ENCODE measurements around the gene PTAFR.

Gene PTAFR

DNA sequence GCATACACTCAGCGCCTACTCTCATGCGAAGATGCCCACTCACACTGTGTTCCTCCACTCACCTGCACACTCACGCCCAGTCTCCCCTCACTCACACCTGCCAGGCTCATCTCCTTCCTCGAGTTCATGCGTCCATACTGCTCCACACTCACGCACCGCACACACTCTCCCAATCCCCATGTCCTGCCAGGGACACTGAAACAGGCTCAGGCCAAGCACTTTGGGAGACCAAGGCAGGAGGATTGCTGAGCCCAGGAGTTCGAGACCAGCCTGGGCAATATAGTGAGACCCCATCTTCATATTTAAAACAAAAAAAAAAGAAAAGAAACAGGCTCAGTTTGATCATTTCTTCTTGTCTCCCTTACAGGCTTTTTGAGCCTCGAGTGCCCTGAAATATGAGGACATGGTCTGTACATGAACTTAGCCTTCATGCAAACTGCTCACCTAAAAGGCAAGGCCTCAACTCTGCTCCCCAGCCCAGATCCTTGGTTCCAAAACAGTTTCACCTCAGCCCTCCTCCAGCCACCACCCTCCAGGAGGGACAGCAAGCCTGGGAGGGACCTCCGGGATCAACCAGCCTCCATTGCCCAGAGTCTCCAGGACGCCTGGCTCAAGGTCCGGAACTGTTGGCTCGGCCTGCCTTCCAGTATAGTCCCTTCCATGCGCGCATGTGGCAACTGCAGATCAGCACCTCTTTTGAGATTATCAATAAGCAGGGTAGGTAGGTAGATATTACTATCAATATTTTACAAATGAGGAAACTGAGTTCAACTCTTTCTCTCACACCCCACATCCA, 2.4 kb upstream of the PTAFR start:
- no peak for DNase-seq (ENCODE audit: low read depth in 2 of 2)

DNA sequence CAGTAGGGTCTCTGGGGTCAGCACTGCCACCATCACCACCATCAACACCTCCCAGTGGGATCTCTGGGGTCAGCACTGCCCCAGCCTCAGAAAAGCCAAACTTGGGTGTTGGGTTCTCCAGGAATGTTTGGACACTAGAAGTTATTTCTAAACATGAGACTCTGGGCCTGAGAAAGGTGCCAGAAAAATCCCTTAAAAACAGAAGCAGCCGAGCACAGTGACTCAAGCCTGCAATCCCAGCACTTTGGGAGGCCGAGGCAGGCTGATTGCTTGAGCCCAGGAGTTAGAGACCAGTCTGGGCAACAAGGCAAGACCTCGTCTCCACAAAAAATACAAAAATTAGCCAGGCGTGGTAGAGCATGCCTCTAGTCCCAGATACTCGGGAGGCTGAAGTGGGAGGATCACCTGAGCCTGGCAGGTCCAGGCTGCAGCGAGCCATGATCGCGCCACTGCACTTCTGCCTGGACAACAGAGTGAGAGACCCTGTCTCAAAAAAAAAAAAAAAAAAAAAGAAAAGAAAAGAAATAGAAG, 470 bp downstream of the PTAFR start:
- DNase-seq (ENCODE audit: low read depth in 2 of 2): no peak

DNA sequence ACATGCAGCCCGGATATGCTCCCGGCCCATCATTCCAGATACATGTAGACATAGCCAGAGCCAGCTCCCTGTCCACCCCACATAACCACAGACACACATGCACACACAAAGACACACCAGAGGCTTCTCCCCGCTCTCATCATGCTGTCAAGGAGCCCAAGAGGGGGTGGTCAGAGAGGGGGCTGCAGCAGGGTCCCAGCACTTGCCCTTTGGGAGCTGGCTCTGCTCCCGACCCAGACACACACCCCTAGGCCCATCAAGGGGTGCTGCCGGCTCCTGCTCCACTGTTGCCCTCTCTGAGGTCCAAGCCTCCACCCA, 2.6 kb downstream of the PTAFR start:
- no peak for DNase-seq (ENCODE audit: low read depth in 2 of 2)

DNA sequence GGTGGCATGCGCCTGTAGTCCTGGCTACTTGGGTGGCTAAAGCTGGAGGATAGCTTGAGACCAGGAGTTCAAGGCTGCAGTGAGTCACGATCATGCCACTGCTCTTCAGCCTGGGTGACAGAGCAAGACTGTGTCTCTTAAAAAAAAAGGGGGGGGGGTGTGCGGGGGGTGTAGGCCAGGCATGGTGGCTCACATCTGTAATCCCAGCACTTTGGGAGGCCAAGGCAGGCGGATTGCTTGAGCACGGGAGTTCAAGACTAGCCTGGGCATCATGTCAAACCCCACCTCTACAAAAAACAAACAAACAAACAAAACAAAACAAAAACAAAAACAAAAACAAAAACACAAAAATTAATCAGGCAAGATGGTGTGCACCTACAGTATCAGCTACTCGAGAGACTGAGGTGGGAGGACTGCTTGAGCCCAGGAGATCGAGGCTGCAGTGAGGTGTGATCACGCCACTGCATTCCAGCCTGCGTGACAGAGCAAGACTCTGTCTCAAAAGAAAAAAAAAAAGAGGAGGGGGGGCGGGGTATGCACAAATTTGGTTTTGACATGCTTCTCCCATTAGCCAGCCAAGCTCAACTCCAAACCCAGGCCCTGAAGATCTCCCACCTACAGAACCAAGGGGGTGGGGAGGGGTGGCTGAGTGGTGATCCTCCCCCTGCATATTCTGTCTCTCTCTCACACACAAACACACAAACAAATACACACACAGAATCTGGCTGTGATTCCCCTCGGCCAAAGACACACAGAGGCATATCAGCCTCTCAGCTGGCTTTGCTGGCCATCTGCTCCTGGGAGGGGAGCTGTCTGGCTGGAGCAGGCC, 3.1 kb downstream of the PTAFR start:
- no peak for DNase-seq (ENCODE audit: low read depth in 2 of 2)

DNA sequence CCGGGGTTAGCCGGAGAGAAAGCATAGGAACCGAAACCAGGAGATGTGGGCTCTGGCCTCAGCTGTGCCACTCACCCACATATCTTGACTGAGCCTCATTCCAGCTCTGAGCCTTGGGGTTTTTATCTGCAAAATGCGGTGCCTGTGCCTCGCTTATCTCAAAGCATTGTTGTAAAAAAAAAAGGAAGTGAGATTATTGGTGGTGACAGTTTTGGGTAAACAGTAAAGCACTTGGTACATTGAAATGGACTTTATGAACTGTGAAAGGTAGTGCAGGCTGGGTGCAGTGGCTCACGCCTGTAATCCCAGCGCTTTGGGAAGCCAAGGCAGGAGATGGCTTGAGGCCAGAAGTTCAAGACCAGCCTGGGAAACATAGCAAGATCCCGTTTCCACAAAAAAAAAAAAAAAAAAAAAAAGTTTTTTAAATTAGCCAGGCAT, 3.8 kb downstream of the PTAFR start:
- DNase-seq (ENCODE audit: low read depth in 2 of 2): no peak

DNA sequence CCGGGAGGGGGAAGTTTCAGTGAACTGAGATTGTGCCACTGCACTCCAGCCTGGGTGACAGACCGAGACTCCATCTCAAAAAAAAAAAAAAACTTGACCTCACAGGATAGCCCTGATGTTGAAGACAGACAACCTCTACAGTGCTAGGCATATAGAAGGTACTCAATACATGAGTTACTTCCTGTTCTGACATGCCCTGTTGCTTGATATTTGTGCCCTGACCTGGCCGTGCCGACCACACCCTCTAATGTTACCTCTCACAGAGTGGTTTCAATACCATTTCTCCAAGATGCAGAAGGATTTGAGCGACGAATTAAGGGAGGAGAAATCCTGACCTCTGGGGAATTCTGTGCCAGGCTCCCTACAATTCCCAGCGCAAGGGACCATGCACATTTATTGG, 5.2 kb downstream of the PTAFR start:
- DNase-seq (ENCODE audit: low read depth in 2 of 2): no peak

DNA sequence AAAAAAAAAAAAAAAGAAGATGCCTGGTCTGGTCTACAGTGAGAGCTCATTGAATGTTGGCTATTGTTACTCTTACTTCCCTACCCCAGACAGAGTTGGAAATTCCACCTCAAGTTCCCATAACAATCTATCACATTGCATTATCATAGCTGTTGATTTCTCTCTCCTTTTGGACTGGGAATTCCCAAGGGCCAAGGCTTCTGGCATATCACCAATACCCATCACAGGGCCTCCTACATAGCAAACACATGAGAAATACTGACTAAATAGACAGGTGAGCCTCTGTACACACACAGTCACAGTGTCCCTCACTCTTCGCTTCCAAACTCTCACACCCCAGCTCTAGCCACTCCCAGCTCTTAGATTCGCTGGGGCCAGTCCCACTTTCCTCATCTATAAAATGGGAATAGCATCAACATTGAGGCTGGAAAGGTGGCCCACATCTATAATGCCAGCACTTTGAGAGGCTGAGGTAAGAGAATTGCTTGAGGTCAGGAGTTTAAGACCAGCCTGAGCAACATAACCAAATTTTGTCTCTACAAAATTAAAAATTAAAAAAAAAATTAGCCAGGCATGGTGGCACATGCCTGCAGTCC, 6.4 kb downstream of the PTAFR start:
- DNase-seq (ENCODE audit: low read depth in 2 of 2): no peak

DNA sequence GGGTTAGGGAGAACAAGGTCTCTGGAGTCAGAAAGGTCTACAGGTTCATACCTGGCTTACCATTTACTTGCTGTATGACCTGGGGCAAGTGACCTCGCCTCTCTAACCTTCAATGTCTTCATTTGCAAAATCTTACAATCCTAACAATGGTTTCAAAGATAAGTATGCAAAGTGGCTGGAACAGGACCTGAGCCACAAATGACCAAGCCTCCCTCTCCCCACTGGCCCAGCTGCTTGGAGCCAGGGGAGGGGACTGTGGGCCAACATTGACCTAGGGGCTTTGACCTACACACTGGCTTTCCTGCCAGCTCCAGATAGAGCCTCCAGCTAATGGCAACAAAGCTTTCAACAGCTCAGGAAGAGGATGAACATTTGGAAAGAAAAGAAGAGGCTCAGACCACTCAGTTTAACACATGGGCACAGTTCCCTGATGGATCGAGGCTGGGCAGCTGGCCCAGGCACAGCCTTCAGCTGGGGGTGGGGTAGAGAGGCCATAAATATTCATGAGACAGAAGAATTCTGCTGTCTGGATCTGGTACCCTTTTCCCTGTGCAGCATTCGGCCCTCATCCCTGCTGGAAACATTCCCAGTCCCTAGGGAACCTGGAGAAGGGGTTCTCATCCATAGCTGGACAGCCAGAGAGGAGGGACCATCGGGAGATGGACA, 12.9 kb downstream of the PTAFR start:
- DNase-seq (ENCODE audit: low read depth in 2 of 2): no peak

DNA sequence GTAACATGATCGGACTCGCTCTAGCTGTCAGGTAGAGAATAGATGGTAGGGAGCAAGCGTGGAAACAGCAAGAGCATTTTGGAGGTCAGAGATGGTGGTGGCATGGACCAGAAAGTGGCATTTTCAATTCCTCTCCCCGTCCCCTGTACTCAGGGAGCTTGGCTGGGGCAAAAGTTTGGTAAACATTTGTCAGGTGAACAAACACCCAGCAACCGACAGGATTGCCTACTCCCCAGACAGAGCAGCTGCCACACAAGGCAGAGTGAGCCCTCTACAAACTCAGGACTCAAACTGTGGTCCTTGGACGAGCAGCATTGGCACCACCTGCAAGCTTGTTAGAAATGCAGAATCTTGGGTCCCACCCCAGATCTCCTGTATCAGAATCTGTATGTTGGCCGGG, 14.3 kb downstream of the PTAFR start:
- no peak for DNase-seq (ENCODE audit: low read depth in 2 of 2)

DNA sequence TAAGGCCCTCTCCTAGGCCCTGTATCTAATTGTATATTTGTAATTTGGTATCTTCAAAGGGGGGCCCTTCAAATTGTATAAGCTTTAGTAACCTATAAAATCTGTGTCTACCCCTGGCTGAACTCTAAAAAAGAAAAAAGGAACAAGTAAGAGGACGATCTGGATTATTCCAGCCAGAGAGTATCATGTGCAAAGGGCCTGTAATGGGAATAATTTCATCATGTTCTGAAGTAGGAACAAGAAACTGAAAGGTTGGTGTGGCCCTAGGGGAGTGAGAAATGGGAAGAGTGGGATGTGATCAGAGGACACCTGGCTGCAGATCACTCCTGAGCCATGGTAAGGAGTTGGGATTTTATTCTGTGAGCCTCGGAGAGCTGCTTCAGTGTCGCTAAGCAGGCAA, 14.7 kb downstream of the PTAFR start:
- DNase-seq (ENCODE audit: low read depth in 2 of 2): no peak

DNA sequence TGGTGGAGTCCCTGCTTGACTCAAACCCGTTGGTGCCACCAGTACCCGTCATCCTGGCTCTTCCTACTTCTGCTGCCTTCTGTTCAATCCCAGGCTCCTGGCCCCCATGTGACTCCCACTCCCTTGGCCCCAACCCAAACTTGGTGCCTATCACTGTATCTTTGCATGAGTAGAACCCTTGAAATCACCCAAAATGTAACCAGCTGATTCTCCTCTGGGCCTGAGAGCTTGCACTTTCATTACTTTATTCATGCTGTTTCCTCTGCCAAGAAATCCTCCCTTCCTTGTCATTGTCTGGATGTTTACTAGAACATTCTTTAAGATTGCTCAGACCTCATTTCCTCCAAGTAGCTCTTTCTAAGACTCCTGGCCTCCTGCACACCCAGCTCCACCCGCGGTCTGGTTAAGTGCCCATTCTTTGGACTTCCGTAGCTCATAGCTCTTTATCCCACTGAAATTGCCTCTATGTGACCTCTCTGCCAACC, 15.7 kb downstream of the PTAFR start:
- DNase-seq (ENCODE audit: low read depth in 2 of 2): no peak

DNA sequence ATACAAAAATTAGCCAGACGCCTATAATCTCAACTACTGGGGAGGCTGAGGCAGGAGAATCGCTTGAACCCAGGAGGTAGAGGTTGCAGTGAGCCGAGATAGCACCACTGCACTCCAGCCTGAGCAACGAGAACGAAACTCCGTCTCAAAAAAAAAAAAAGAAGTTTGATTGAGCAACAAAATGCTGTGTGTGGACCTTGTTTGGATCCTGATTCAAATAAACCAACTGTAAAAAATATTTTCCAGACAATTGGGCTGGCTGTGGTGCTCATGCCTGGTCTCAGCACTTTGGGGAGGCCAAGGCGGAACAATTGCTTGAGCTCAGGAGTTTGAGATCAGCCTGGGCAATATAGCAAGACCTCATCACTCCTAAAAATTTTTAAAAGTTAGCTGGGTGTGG, 16.8 kb downstream of the PTAFR start:
- DNase-seq (ENCODE audit: low read depth in 2 of 2): no peak

DNA sequence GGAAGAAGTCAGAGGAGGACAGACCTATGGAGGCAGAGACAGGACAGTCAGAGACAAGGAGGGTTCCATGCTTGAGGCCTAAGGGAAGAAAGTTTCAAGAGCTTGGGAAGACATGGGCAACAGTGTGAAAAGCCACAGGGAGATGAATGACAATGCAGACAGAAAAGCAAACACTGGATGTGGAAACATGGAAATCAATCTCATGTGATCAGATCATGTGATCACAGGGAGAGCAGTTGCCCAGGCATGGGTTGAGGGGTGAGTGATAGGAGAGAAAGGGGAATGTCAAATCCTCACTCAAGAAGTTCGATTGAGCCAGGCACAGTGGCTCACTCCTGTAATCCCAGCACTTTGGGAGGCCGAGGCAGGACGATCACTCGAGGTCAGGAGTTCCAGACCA, 17.2 kb downstream of the PTAFR start:
- no peak for DNase-seq (ENCODE audit: low read depth in 2 of 2)

DNA sequence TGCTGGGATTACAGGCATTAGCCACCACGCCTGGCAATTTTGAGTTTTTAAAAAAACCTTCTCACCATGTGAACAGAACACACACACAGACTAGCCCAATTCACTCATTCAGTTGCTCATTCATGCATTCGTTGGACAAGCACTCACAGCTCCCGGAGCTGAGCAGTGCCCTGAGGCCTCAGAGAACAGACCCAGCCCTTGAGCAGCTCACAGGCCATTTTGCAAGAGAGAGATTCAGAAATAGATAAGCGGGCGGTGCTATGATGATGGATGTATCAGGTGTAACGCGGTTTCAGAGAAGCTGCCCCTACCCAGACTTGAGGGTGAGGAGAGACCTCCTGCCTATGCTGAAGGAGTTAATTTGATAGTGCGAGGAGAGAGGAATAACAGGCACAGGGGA, 18.6 kb downstream of the PTAFR start:
- DNase-seq (ENCODE audit: low read depth in 2 of 2): no peak

DNA sequence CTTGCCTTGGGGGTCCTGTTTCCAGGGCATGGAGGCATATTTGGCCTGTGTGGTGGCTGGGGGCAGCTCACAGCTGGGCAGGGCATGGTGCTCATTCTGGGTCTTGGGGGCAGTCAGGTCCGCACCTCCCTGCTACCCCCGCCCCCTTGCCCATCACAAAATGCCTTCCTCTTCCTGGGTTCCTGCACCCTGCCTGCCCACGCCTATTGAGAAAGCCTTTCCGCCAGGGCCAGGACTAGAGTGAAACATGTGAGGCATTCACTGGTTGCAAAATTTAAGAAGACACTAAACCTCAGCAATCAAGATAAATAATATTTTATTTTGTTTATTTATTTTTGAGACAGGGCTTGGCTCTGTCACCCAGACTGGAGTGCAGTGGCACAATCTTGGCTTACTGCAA, 19.7 kb downstream of the PTAFR start:
- no peak for DNase-seq (ENCODE audit: low read depth in 2 of 2)

DNA sequence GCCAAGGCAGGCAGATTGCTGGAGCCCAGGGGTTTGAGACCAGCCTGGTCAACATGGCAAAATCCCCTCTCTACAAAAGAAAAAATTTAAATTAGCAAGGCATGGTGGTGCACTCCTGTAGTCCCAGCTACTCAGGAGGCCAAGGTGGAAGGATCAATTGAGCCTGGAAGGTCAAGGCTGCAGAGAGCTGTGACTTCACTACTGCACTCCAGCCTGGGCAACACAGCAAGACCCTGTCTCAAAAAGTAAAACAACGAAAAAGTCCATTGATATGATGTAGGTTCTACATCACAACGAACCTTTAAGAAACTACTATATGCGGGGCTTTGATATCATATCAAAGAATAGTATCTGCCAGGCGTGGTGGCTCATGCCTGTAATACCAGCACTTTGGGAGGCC, 20.9 kb downstream of the PTAFR start:
- DNase-seq (ENCODE audit: low read depth in 2 of 2): no peak

DNA sequence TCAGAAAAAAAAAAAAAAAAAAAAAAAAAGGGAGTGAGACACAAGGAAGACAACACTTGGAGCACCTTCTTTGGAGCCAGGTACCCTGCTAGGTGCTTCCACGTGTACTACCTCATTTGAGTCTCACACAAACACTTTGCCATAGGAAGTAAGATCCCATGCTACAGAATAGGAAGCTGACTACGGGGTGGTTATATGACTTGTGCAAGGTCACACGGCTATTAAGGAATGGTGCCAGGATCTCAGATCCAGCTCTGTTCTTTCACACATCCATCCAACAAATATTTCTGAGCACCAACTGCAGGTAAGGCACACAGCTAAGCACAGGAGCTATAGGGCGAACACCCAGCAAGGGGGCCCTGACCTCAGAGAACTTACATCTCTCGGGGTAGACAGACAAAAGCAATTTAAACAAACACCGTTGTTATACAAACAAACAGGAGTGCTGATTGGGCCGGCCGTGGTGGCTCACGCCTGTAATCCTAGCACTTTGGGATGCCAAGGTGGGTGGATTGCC, 22.4 kb downstream of the PTAFR start:
- DNase-seq (ENCODE audit: low read depth in 2 of 2): no peak

DNA sequence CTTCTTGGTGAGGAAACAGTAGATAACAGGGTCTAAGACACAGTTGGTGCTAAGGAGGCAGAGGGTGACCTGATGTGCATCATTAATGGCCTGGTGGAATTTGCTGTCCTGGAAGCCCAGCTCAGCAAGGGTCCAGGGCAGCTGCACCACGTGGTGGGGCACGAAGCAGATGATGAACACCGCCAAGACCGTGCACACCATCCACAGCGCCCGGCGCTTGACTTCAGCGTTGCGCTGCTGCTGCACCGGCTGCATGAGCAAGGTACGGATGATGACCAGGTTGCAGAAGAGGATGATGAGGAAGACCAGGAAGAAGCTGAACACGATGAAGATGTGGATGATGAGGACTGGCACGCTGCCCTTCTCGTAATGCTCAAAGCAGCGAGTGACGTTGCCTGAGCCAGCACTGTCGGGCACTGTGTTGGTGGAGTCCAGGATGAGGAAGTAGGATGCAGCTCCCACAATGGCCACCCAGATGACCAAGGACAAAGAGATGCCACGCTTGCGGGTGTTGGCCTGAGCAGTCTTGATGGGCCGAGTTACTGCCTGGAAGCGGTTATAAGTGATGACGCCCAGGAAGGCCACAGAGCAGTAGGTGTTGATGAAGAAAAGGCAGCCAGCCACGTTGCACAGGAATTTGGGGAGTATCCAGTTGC, 26.2 kb downstream of the PTAFR start:
- DNase-seq (ENCODE audit: low read depth in 2 of 2): no peak

DNA sequence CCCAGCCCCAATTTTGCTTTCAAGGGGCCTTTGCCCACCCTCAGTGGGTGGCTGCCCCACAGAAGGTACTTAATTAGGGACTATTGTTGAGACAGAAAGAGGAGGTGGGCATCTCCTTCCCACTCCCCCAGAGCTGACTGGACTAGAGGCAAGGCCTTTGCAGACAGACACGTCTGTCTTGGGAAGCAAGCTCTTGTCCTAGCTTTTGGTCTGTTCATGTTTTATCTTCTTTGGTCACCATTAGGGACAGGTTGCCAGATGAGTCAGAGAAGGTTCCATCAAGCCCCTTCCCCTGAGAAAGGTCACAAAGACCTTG, 27.7 kb downstream of the PTAFR start:
- no peak for DNase-seq (ENCODE audit: low read depth in 2 of 2)

DNA sequence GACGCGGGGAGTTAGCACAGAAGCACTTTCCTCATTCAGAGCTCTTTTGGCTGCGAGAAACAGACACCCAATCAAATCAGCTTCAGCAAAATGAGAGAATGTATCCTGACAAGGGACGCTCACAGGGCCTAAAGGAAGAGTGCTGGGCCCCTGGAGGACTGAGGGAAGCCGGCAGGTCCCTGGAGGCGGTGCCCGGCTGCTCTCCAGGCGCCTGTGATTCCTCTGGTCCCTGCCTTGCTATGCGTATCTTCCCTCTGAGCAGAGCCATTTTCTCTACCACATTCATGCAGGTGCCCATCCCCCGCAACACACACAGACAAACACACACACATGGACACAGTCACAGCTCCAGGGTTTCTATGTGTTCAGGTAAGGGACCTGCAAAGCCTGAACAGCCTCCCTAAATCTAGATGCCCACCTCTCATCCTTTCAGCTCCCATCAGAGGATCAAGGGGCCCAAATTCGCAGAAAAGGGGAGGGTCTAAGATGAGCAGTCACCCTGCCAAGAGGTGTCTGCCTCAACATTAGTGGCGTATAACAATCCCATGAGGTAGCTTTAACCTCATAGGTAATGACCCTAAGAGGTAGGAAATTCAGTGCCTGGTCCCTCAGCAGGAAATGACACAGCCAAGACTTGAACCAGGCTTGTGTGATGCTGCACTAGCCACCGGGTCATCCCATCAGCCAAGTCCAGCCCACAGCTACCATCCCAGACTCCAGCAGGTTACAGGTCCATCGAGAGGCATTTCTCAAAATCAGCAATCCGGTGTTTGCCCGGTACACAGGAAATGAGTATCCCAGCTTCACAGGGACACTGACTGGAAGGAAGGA, 29.0 kb downstream of the PTAFR start:
- DNase-seq (ENCODE audit: low read depth in 2 of 2): no peak

DNA sequence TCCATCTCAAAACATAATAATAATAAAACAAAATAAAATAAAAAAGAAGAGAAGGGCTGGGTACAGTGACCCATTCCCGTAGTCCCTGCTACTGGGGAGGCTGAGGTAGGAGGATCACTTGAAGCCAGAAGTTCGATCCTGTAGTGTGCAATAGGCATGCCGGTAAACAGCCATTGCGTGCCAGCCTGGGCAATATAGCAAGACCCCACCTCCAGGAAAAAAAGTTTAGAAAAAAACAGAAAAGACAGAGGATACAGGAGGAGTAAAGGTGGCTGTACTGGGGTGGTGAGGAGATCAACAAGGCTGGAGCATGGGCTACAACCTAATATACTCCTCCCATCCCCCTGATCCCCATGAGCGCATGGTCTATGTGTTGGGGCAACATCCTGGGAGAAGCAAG, 30.8 kb downstream of the PTAFR start:
- DNase-seq (ENCODE audit: low read depth in 2 of 2): no peak
